ENCODE data around the gene TAS2R4. TPM values are rescaled to one million over a fixed set of nuclear protein-coding genes. Genes with fewer than 3 reads are reported as not detected.

TAS2R4 gene
- total RNA-seq, 1 experiment from 2014 or later = 0.66 TPM

DNA sequence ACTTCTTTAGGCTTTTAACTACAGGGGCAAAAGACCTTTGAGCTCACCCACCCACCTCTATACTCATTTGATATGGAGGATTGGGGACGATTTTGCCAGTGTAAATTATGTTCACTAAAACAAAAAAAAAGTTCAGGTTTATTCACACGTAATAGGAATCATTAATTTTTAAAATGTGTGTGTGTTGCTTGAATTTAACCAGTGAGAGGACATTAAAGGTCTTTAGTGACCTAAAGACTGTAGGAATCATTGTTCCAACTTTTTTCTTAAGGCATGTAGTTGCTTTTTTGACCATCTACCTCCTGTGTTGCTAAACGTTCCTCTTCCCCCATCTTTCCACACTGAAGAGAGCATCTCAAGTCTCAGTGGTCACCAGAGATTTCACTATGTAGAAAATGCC is 37.2 kb upstream of the TAS2R4 start:
- DNase-seq = no peak
- H3K56ac ChIP-seq (ENCODE audit: insufficient read length, low read depth, low read length) = no peak overlapping the region
- peaks cover 16% of the 10 kb centered on the region for H3K79me2 ChIP-seq (ENCODE audit: insufficient read depth, low read length)
- H2AK5ac ChIP-seq (ENCODE audit: insufficient read length, low read length) = no peak overlapping the region
- Mint-ChIP-seq H3K4me1 (peaks cover 13 to 23% of the 10 kb centered on the region in 2 experiments), H3K9me3 (peaks cover 0 to 2% of the 10 kb centered on the region in 2 experiments; a peak in 1 of 5 replicates), H3K4me3 (peak overlapping the region; percentile 96 to 99), H3K27me3 (ENCODE audit: low read depth) (no peaks in the 10 kb centered on the region), H3K36me3 (ENCODE audit: insufficient read depth in 1 of 3, low read depth in 3 of 3) (peaks cover 39 to 51% (median 49%) of the 10 kb centered on the region in 3 experiments), H3K27ac (peak overlapping the region in 2 of 3 experiments; percentile 22 to 79; a peak in 3 of 7 replicates)
- H3K23me2 ChIP-seq (ENCODE audit: insufficient read length, low read depth, low read length, poor library complexity, severe bottlenecking) = peaks cover 3% of the 10 kb centered on the region
- no peaks in the 10 kb centered on the region for H3K9me3 ChIP-seq (ENCODE audit: control insufficient read depth, low read depth, low read length)
- H2BK15ac ChIP-seq (ENCODE audit: low read depth, low read length) = no peak overlapping the region
- H3K14ac ChIP-seq (ENCODE audit: insufficient read depth, low read length) = no peak overlapping the region
- H2AFZ ChIP-seq (ENCODE audit: low read length) = no peak overlapping the region
- H3K27ac ChIP-seq (ENCODE audit: insufficient read length, low read depth, low read length) = no peak overlapping the region
- no peaks in the 10 kb centered on the region for H4K20me1 ChIP-seq (ENCODE audit: control insufficient read depth, insufficient read depth, insufficient read length)
- no peak overlapping the region for H3K23ac ChIP-seq (ENCODE audit: insufficient read length, low read depth, low read length)
- no peak overlapping the region for H3K9ac ChIP-seq (ENCODE audit: extremely low read depth, insufficient read length, low read length)
- TF ChIP-seq, protein P1, sequence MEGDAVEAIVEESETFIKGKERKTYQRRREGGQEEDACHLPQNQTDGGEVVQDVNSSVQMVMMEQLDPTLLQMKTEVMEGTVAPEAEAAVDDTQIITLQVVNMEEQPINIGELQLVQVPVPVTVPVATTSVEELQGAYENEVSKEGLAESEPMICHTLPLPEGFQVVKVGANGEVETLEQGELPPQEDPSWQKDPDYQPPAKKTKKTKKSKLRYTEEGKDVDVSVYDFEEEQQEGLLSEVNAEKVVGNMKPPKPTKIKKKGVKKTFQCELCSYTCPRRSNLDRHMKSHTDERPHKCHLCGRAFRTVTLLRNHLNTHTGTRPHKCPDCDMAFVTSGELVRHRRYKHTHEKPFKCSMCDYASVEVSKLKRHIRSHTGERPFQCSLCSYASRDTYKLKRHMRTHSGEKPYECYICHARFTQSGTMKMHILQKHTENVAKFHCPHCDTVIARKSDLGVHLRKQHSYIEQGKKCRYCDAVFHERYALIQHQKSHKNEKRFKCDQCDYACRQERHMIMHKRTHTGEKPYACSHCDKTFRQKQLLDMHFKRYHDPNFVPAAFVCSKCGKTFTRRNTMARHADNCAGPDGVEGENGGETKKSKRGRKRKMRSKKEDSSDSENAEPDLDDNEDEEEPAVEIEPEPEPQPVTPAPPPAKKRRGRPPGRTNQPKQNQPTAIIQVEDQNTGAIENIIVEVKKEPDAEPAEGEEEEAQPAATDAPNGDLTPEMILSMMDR (conservative IDR thresholded peaks at IDR 0.05) = no peak
- H3K27me3 ChIP-seq (ENCODE audit: insufficient read depth, low read length) = no peaks in the 10 kb centered on the region
- H2BK5ac ChIP-seq (ENCODE audit: insufficient read length, low read length) = no peak overlapping the region
- no peak overlapping the region for H4K8ac ChIP-seq (replicated peaks; ENCODE audit: insufficient read length, low read depth, low read length)
- no peak overlapping the region for H3K18ac ChIP-seq (ENCODE audit: insufficient read length, low read depth, low read length)
- H4K91ac ChIP-seq (ENCODE audit: insufficient read length, low read depth, low read length) = no peak overlapping the region
- H2BK20ac ChIP-seq (ENCODE audit: low read depth, low read length, poor library complexity, severe bottlenecking) = no peak overlapping the region
- no peak overlapping the region for H3T11ph ChIP-seq (ENCODE audit: low read length)
- no CpG with 5 or more reads among the region's 3 CpGs for whole genome bisulfite sequencing (ENCODE audit: extremely low coverage, insufficient read length, low lambda C conversion rate)
- H2BK12ac ChIP-seq (ENCODE audit: insufficient read length, low read depth, low read length) = no peak overlapping the region
- H3K4me2 ChIP-seq (ENCODE audit: insufficient read depth, insufficient read length, low read length) = peak overlapping the region; percentile 84
- H3K79me1 ChIP-seq (ENCODE audit: insufficient read depth, low read depth, low read length, poor library complexity, severe bottlenecking) = peaks cover 8% of the 10 kb centered on the region
- H3K4ac ChIP-seq (ENCODE audit: low read depth, low read length) = no peak overlapping the region
- H3K4me1 ChIP-seq (ENCODE audit: insufficient read depth, low read length) = peaks cover 3% of the 10 kb centered on the region; the same call in 1 of the 2 replicates
- H4K5ac ChIP-seq (ENCODE audit: insufficient read length, low read depth, low read length) = no peak overlapping the region
- H2BK120ac ChIP-seq (ENCODE audit: low read depth, low read length, poor library complexity, severe bottlenecking) = no peak overlapping the region
